HepG2 (cell line): ENCODE data around the gene LITAF. TPM values are rescaled to one million over a fixed set of nuclear protein-coding genes. Genes with fewer than 3 reads are reported as not detected.

Experiments used
- ARID5B ChIP-seq: IDR thresholded peaks from 2 replicates; pipeline ENCODE4 v1.4.0; 2020; ENCODE audit warnings: mild to moderate bottlenecking, missing genetic modification reagents
- HDAC2 ChIP-seq: sonication (generic); formaldehyde crosslinking; IDR thresholded peaks from 2 replicates; pipeline ENCODE4 v1.4.0; 2020; ENCODE audit warnings: missing genetic modification reagents
- MTA1 ChIP-seq: sonication (generic); formaldehyde crosslinking; IDR thresholded peaks from 2 replicates; pipeline ENCODE4 v1.4.0; 2020; ENCODE audit warnings: missing genetic modification reagents, mild to moderate bottlenecking, borderline replicate concordance
- RFX1 ChIP-seq: fragments of 450-650 bp; IDR thresholded peaks from 2 replicates; pipeline ENCODE4 v1.6.1; 2017
- SIN3A ChIP-seq: IDR thresholded peaks from 2 replicates; pipeline ENCODE4 v1.6.1; 2011; ENCODE audit warnings: low read depth, mild to moderate bottlenecking, control low read depth, low read length, borderline replicate concordance
- THRA ChIP-seq: sonication (generic); formaldehyde crosslinking; IDR thresholded peaks from 2 replicates; pipeline ENCODE4 v1.4.0; 2020; ENCODE audit warnings: missing genetic modification reagents, borderline replicate concordance
- ZBTB7B ChIP-seq: sonication (generic); formaldehyde crosslinking; IDR thresholded peaks from 2 replicates; pipeline ENCODE4 v1.4.0; 2020; ENCODE audit warnings: missing genetic modification reagents
- ZFP82 ChIP-seq: sonication (generic); formaldehyde crosslinking; IDR thresholded peaks from 2 replicates; pipeline ENCODE4 v1.5.1; 2020; ENCODE audit warnings: mild to moderate bottlenecking, missing genetic modification reagents, borderline replicate concordance
- ZFX ChIP-seq: sonication (generic); formaldehyde crosslinking; IDR thresholded peaks from 2 replicates; pipeline ENCODE4 v1.4.0; 2020; ENCODE audit warnings: mild to moderate bottlenecking, low read depth, missing genetic modification reagents, moderate library complexity
- ZGPAT ChIP-seq: IDR thresholded peaks from 2 replicates; pipeline ENCODE4 v1.6.1; 2016; ENCODE audit warnings: mild to moderate bottlenecking
- ZNF264 ChIP-seq: sonication (generic); formaldehyde crosslinking; IDR thresholded peaks from 2 replicates; pipeline ENCODE4 v1.4.0; 2020; ENCODE audit warnings: missing genetic modification reagents
- ZNF280D ChIP-seq: sonication (generic); formaldehyde crosslinking; IDR thresholded peaks from 2 replicates; pipeline ENCODE4 v1.5.1; 2020; ENCODE audit warnings: mild to moderate bottlenecking, missing genetic modification reagents
- ZNF326 ChIP-seq: sonication (generic); formaldehyde crosslinking; IDR thresholded peaks from 2 replicates; pipeline ENCODE4 v1.4.0; 2020; ENCODE audit warnings: missing genetic modification reagents, borderline replicate concordance
- ZNF564 ChIP-seq: sonication (generic); formaldehyde crosslinking; IDR thresholded peaks from 2 replicates; pipeline ENCODE4 v1.8.1; 2023; ENCODE audit warnings: mild to moderate bottlenecking, missing genetic modification reagents
- ZNF572 ChIP-seq: sonication (generic); formaldehyde crosslinking; IDR thresholded peaks from 2 replicates; pipeline ENCODE4 v1.5.1; 2020; ENCODE audit warnings: mild to moderate bottlenecking, missing genetic modification reagents
- ZNF720 ChIP-seq: sonication (generic); formaldehyde crosslinking; IDR thresholded peaks from 2 replicates; pipeline ENCODE4 v1.4.0; 2020; ENCODE audit warnings: missing genetic modification reagents
- ZSCAN5A ChIP-seq: sonication (generic); formaldehyde crosslinking; IDR thresholded peaks from 2 replicates; pipeline ENCODE4 v1.8.0; 2022; ENCODE audit warnings: mild to moderate bottlenecking, missing genetic modification reagents, borderline replicate concordance
- polyA plus RNA-seq, 8 experiments: library from polyadenylated mRNA; depleted of rRNA in 3 of 8; stranded (reverse) in 7 of 8; unstranded in 1 of 8; fragments of >200 nt; fragmentation: Illumina TruSeq in 4 of 8; extraction: Trizol in 4 of 8; gene quantifications; 2 replicates each; pipeline versions ENCODE4 v1.2.1 to v1.2.3, GENCODE V29; 2011 to 2016; ENCODE audit warnings: low read depth in 4 of 8, missing spikeins in 1 of 8, mixed read lengths in 1 of 8; ENCODE audit not compliant: insufficient read depth in 1 of 8
- total RNA-seq, 5 experiments: library from RNA; depleted of rRNA; stranded (reverse); fragments of >200 nt; fragmentation: Illumina TruSeq; extraction: Trizol; gene quantifications; 2 replicates each; pipeline ENCODE4 v1.2.3, GENCODE V29; 2016; ENCODE audit warnings: low read depth in 1 of 5

Gene LITAF
- total and polyA plus RNA-seq, 2 of the 13 experiments (the other 11 are each of a cell fraction or from before 2014, with no cell fraction given), result 80.1 to 141 TPM

- TF ChIP-seq ZGPAT (CRISPR knock-in tag) (peak; percentile 65), ZFP82 (CRISPR knock-in tag) (no peak), ZNF720 (no peak), ZNF564 (CRISPR knock-in tag) (no peak), MTA1 (CRISPR knock-in tag) (peak; percentile 21; the same call in 1 of the 2 replicates), ARID5B (CRISPR knock-in tag) (peak; percentile 88), THRA (CRISPR knock-in tag) (0 out of 2 replicates have a peak, but pooled peaks have one; percentile 58), ZSCAN5A (CRISPR knock-in tag) (no peak; the same call in 1 of the 2 replicates), ZNF280D (CRISPR knock-in tag) (no peak), ZBTB7B (peak; percentile 72), ZFX (CRISPR knock-in tag) (peak; percentile 21; the same call in 1 of the 2 replicates), ZNF326 (CRISPR knock-in tag) (no peak; the same call in 1 of the 2 replicates), ZNF264 (CRISPR knock-in tag) (peak; percentile 79), RFX1 (peak; percentile 8; the same call in 1 of the 2 replicates), HDAC2 (CRISPR knock-in tag) (peak; percentile 83), SIN3A (0 out of 2 replicates have a peak, but pooled peaks have one; percentile 46), ZNF572 (no peak)
Measured at GRCh38 chr16:11576427-11577289, 10.1 kb downstream of the LITAF start (continued).
